NCI-H1436 treated with DMSO at 0.1 percent for 48 hours (cell line): ENCODE measurements around the gene CGB7.
"Not testable (repeated sequence)": the region's sequence is repeated elsewhere in the genome, so short reads cannot be mapped to it uniquely, and the experiment has no call there.

ENCODE experiments used
- DNase-seq: peaks from one replicate; lab custom pipeline; 2025; lab: John Stamatoyannopoulos, UW

CGB7 gene

GRCh38 chr19:49073514-49074378, 16.2 kb upstream of the CGB7 start:
- DNase-seq: no peak

GRCh38 chr19:49071860-49072547, 14.5 kb upstream of the CGB7 start:
- no peak for DNase-seq

- no peak for DNase-seq
These were observed 12.9 kb upstream of the CGB7 start for GRCh38 chr19:49070416-49070815.

GRCh38 chr19:49069026-49069425, 11.5 kb upstream of the CGB7 start:
- DNase-seq: no peak

GRCh38 chr19:49067554-49067953, 10.0 kb upstream of the CGB7 start:
- no peak for DNase-seq

- DNase-seq: no peak
These were observed 8.5 kb upstream of the CGB7 start for GRCh38 chr19:49065905-49066512.

GRCh38 chr19:49064768-49065611, 7.4 kb upstream of the CGB7 start, which contains the start of gene NTF4:
Gene NTF4 (minus strand): TSS chr19:49064818. CDS start chr19:49061997, 2,821 bp downstream.
- no peak for DNase-seq

- DNase-seq: no peak
These were observed 6.6 kb upstream of the CGB7 start for GRCh38 chr19:49064029-49064629.

- DNase-seq: no peak
These were observed 3.9 kb upstream of the CGB7 start for GRCh38 chr19:49061445-49061844.

GRCh38 chr19:49061000-49061399, 3.5 kb upstream of the CGB7 start:
- no peak for DNase-seq

GRCh38 chr19:49059053-49059452, 1.5 kb upstream of the CGB7 start:
- no peak for DNase-seq

- no peak for DNase-seq
These were observed 1.0 kb upstream of the CGB7 start for GRCh38 chr19:49058562-49058961.

GRCh38 chr19:49056902-49057596, 500 bp downstream of the CGB7 start:
- not testable (repeated sequence) for DNase-seq

- no peak for DNase-seq
These were observed 1.2 kb downstream of the CGB7 start for GRCh38 chr19:49056101-49056901.

GRCh38 chr19:49050376-49051033, 7.0 kb downstream of the CGB7 start:
- not testable (repeated sequence) for DNase-seq

- DNase-seq: not testable (repeated sequence)
These were observed 7.7 kb downstream of the CGB7 start for GRCh38 chr19:49049834-49050233.

GRCh38 chr19:49049011-49049410, 8.5 kb downstream of the CGB7 start, which contains the start of gene CGB8:
Gene CGB8 (minus strand): TSS chr19:49049111. CDS start chr19:49048739, 372 bp downstream.
- not testable (repeated sequence) for DNase-seq

GRCh38 chr19:49043548-49043947, 14.0 kb downstream of the CGB7 start, which contains the start of gene CGB5:
Gene CGB5 (plus strand): TSS chr19:49043848. CDS start chr19:49044210, 362 bp downstream.
- not testable (repeated sequence) for DNase-seq

- not testable (repeated sequence) for DNase-seq
These were observed 14.9 kb downstream of the CGB7 start for GRCh38 chr19:49042666-49043065.
